Mesodermal cell (in vitro differentiated cells): ENCODE measurements around the gene HOXD4.
A peak's percentile ranks its signal among the peaks of the same experiment; 100 is the strongest.

Source experiments
- H3K27ac ChIP-seq: 2 replicates; pipeline ENCODE4 v1.7.0; 2013; ENCODE audit warnings: mild to moderate bottlenecking, low read depth, low read length, moderate library complexity; ENCODE audit not compliant: severe bottlenecking
- H3K36me3 ChIP-seq: 2 replicates; pipeline ENCODE4 v1.7.1; 2013; ENCODE audit warnings: mild to moderate bottlenecking, low read length, moderate library complexity; ENCODE audit not compliant: control insufficient read depth, insufficient read depth
- H3K4me1 ChIP-seq: one replicate; pipeline ENCODE4 v1.7.1; 2013; ENCODE audit warnings: mild to moderate bottlenecking, low read length; ENCODE audit not compliant: insufficient read depth, control insufficient read depth, poor library complexity, severe bottlenecking
- H3K4me3 ChIP-seq: 2 replicates; pipeline ENCODE4 v1.7.0; 2013; ENCODE audit warnings: low read length, control low read depth, mild to moderate bottlenecking; ENCODE audit not compliant: insufficient read depth, poor library complexity, severe bottlenecking; ENCODE audit errors: extremely low read depth
- H3K9me3 ChIP-seq: 2 replicates; pipeline ENCODE4 v1.7.1; 2013; ENCODE audit warnings: mild to moderate bottlenecking, low read length, moderate library complexity; ENCODE audit not compliant: control insufficient read depth
- WGBS, 2 experiments: methylation state at CpG; one replicate each; pipeline ENCODE4 v1.1.5; 2013; ENCODE audit warnings: missing lambda C conversion rate in 2 of 2; ENCODE audit not compliant: insufficient coverage in 2 of 2; 5-methylcytosine and 5-hydroxymethylcytosine counted together

The HOXD4 gene

GRCh38 chr2:176178038-176178756 lies 26.8 kb downstream of the HOXD4 start:
- 1 to 2% methylated on average over 49 to 68 of the region's 68 CpGs for WGBS, 2 experiments
- H3K36me3 ChIP-seq = no peaks in the 10 kb centered on the region
- no peak overlapping the region for H3K27ac ChIP-seq
- no peaks in the 10 kb centered on the region for H3K4me1 ChIP-seq
- peak overlapping the region; percentile 31 for H3K4me3 ChIP-seq
- H3K9me3 ChIP-seq = no peaks in the 10 kb centered on the region

GRCh38 chr2:176178757-176179295 lies 27.5 kb downstream of the HOXD4 start:
- Histone ChIP-seq H3K9me3 (no peaks in the 10 kb centered on the region), H3K36me3 (no peaks in the 10 kb centered on the region), H3K27ac (no peak overlapping the region), H3K4me3 (no peak overlapping the region), H3K4me1 (no peaks in the 10 kb centered on the region)
- WGBS, 2 experiments = no CpG with 5 or more reads among the region's 7 CpGs

- no peak overlapping the region for H3K27ac ChIP-seq
- no CpG with 5 or more reads among the region's 3 CpGs for WGBS, 2 experiments
- no peaks in the 10 kb centered on the region for H3K4me1 ChIP-seq
- H3K9me3 ChIP-seq = no peaks in the 10 kb centered on the region
- no peaks in the 10 kb centered on the region for H3K36me3 ChIP-seq
- no peak overlapping the region for H3K4me3 ChIP-seq
Measured at GRCh38 chr2:176181551-176181950, 30.2 kb downstream of the HOXD4 start.

- WGBS, 2 experiments = 81 to 100% methylated on average over 2 of the region's 3 CpGs
- no peak overlapping the region for H3K4me3 ChIP-seq
Measured at GRCh38 chr2:176182671-176183070, 31.3 kb downstream of the HOXD4 start.

GRCh38 chr2:176184749-176185148 lies 33.4 kb downstream of the HOXD4 start:
- no peak overlapping the region for H3K27ac ChIP-seq
- no peak overlapping the region for H3K4me3 ChIP-seq
- H3K9me3 ChIP-seq = no peaks in the 10 kb centered on the region
- no peaks in the 10 kb centered on the region for H3K36me3 ChIP-seq
- H3K4me1 ChIP-seq = no peaks in the 10 kb centered on the region
- WGBS, 2 experiments = no CpG with 5 or more reads among the region's 2 CpGs

More at GRCh38 chr2:176182671-176183070, 31.3 kb downstream of the HOXD4 start:
- no peak overlapping the region for H3K27ac ChIP-seq
- H3K36me3 ChIP-seq = no peaks in the 10 kb centered on the region
- no peaks in the 10 kb centered on the region for H3K4me1 ChIP-seq
- H3K9me3 ChIP-seq = no peaks in the 10 kb centered on the region

- no peaks in the 10 kb centered on the region for H3K36me3 ChIP-seq
- no peaks in the 10 kb centered on the region for H3K9me3 ChIP-seq
- H3K4me3 ChIP-seq = no peak overlapping the region
- no peak overlapping the region for H3K27ac ChIP-seq
- 74 to 94% methylated on average over 2 of the region's 2 CpGs for WGBS, 2 experiments
- H3K4me1 ChIP-seq = no peaks in the 10 kb centered on the region
Measured at GRCh38 chr2:176186024-176186423, 34.7 kb downstream of the HOXD4 start.

- H3K36me3 ChIP-seq = no peaks in the 10 kb centered on the region
- WGBS, 2 experiments = 6 to 8% methylated on average over 7 to 11 of the region's 13 CpGs
- H3K4me3 ChIP-seq = peak overlapping the region; percentile 30
- no peaks in the 10 kb centered on the region for H3K9me3 ChIP-seq
- H3K4me1 ChIP-seq = no peaks in the 10 kb centered on the region
- no peak overlapping the region for H3K27ac ChIP-seq
Measured at GRCh38 chr2:176187200-176187898, 36.0 kb downstream of the HOXD4 start.

GRCh38 chr2:176187899-176188773 lies 36.8 kb downstream of the HOXD4 start, which contains the start of gene HOXD1:
Gene HOXD1 (plus strand): TSS chr2:176188668. CDS start chr2:176188802, 134 bp downstream.
- 2% methylated on average over 47 of the region's 68 CpGs for WGBS, 2 experiments
- Histone ChIP-seq H3K4me3 (peak within 1 kb of the TSS; percentile 30), H3K36me3 (no peaks in the 10 kb centered on the region), H3K4me1 (no peaks in the 10 kb centered on the region), H3K9me3 (no peaks in the 10 kb centered on the region), H3K27ac (no peak within 1 kb of the TSS)

GRCh38 chr2:176188774-176189680 lies 37.7 kb downstream of the HOXD4 start:
- Histone ChIP-seq H3K27ac (no peak overlapping the region), H3K36me3 (no peaks in the 10 kb centered on the region), H3K4me1 (no peaks in the 10 kb centered on the region), H3K4me3 (peak overlapping the region; percentile 30), H3K9me3 (no peaks in the 10 kb centered on the region)
- 2% methylated on average over 65 to 66 of the region's 98 CpGs for WGBS, 2 experiments
